MM.1S (cell line): ENCODE measurements around the gene CFAP46.

ENCODE experiments used
- EZH2phosphoT487 ChIP-seq: fragments of 300-600 bp; sonication (generic); IDR thresholded peaks from 2 replicates; pipeline ENCODE4 v1.6.1; 2018; ENCODE audit warnings: antibody characterized with exemption, low read length
- TF ChIP-seq, protein P1 (sequence below): fragments of 300-600 bp; sonication (generic); IDR thresholded peaks from 2 replicates; pipeline ENCODE4 v1.5.1; 2016; ENCODE audit warnings: antibody characterized with exemption, low read length, mixed read lengths

DNA sequence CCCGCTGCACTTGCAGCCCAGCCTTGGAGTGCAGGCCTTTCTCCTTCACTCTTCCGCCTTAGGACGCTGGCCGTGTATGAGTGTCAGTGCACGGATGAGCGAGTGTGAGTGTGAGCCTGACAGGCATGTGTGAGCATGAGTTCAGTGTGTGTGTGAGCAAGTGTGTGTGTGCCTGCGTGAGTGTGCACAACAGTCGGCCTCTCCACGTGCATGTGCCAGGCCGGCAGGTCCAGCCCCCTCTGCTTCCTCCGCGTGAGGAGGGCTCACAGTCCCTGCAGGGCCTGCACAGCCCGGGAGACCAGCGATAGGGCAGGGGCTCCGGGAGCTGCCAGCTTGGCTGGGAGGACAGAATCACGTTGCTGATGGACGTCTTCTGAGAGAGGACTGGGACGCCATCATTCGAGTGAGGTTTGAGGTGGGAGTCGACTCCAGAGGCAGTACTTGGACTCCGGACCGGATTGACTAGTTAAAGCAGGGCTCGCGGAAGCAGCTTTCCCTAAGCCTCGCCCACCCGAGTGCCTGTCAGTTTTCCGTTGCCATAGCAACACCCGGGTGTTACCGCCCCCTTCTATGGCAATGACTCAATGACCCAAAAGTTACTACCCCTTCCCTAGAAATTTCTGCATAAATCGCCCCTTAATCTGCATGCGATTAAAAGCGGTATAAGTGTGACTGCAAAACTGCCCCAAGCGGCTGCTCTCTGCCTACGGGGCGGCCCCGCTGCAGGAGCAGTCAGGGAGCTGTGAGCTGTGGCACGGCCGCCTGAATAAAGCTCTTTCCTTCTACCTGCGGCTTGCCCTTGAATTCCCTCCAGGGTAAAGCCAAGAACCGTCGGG, 19.6 kb upstream of the CFAP46 start:
- TF ChIP-seq, protein P1, sequence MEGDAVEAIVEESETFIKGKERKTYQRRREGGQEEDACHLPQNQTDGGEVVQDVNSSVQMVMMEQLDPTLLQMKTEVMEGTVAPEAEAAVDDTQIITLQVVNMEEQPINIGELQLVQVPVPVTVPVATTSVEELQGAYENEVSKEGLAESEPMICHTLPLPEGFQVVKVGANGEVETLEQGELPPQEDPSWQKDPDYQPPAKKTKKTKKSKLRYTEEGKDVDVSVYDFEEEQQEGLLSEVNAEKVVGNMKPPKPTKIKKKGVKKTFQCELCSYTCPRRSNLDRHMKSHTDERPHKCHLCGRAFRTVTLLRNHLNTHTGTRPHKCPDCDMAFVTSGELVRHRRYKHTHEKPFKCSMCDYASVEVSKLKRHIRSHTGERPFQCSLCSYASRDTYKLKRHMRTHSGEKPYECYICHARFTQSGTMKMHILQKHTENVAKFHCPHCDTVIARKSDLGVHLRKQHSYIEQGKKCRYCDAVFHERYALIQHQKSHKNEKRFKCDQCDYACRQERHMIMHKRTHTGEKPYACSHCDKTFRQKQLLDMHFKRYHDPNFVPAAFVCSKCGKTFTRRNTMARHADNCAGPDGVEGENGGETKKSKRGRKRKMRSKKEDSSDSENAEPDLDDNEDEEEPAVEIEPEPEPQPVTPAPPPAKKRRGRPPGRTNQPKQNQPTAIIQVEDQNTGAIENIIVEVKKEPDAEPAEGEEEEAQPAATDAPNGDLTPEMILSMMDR: no peak
- no peak for TF ChIP-seq EZH2phosphoT487
